CD14-positive monocyte (primary cell): ENCODE data around the gene IFNE. TPM values are rescaled to one million over a fixed set of nuclear protein-coding genes. Genes with fewer than 3 reads are reported as not detected.

Source experiments
- DNase-seq, 3 donors: peaks; one replicate each; pipeline ENCODE4 v3.0.0-alpha.2; 2011 to 2022
- H2AFZ ChIP-seq: 2 replicates; pipeline ENCODE4 v1.6.0; 2012; ENCODE audit warnings: mild to moderate bottlenecking, low read depth, low read length, inconsistent platforms; ENCODE audit not compliant: insufficient read depth, poor library complexity, severe bottlenecking
- H3K27ac ChIP-seq, 2 donors: 1 replicate in 1 of 2; 2 replicates in 1 of 2; pipeline ENCODE4 v1.5.1; 2012 to 2013; ENCODE audit warnings: low read length in 2 of 2, control low read depth in 1 of 2, inconsistent platforms in 1 of 2, low read depth in 1 of 2, mild to moderate bottlenecking in 1 of 2
- H3K27me3 ChIP-seq, 2 donors: one replicate each; pipeline versions ENCODE4 v1.6.0 to v1.6.1; 2011 to 2013; ENCODE audit warnings: low read length in 2 of 2; ENCODE audit not compliant: control insufficient read depth in 2 of 2, insufficient read depth in 2 of 2
- H3K36me3 ChIP-seq, 2 donors: replicated peaks in 1 of 2; 1 replicate in 1 of 2; 2 replicates in 1 of 2; pipeline versions ENCODE4 v1.5.1 to v1.6.1; 2012 to 2013; ENCODE audit warnings: low read length in 2 of 2, control low read depth in 1 of 2, inconsistent platforms in 1 of 2, mild to moderate bottlenecking in 1 of 2; ENCODE audit not compliant: insufficient read depth in 2 of 2, control insufficient read depth in 1 of 2
- H3K4me1 ChIP-seq, 2 donors: 1 replicate in 1 of 2; 2 replicates in 1 of 2; pipeline versions ENCODE4 v1.5.1 to v1.6.1; 2012 to 2013; ENCODE audit warnings: low read length in 2 of 2, control low read depth in 1 of 2, inconsistent platforms in 1 of 2, mild to moderate bottlenecking in 1 of 2, moderate library complexity in 1 of 2; ENCODE audit not compliant: insufficient read depth in 2 of 2, control insufficient read depth in 1 of 2
- H3K4me2 ChIP-seq: replicated peaks from 2 replicates; pipeline ENCODE3; 2012; ENCODE audit warnings: low read length, moderate library complexity, mild to moderate bottlenecking; ENCODE audit not compliant: poor library complexity, severe bottlenecking; ENCODE audit errors: extremely low read depth
- H3K4me3 ChIP-seq, 3 experiments: fragments of 200-600 bp in 1 of 3; sonication (generic) in 1 of 3; replicated peaks in 1 of 3; 1 replicate in 2 of 3; 2 replicates in 1 of 3; pipeline ENCODE4 v1.5.1; 2011 to 2013; ENCODE audit warnings: low read length in 3 of 3, mild to moderate bottlenecking in 3 of 3, control low read depth in 2 of 3, low read depth in 2 of 3, inconsistent platforms in 1 of 3, moderate library complexity in 1 of 3
- H3K79me2 ChIP-seq: 2 replicates; pipeline ENCODE4 v1.6.0; 2012; ENCODE audit warnings: mild to moderate bottlenecking, control low read depth, inconsistent platforms, low read length, moderate library complexity; ENCODE audit not compliant: insufficient read depth
- H3K9ac ChIP-seq: 2 replicates; pipeline ENCODE4 v1.6.0; 2017; ENCODE audit warnings: low read length, mild to moderate bottlenecking; ENCODE audit not compliant: insufficient read depth, poor library complexity, severe bottlenecking
- H3K9me3 ChIP-seq, 2 donors: replicated peaks in 1 of 2; 1 replicate in 1 of 2; 2 replicates in 1 of 2; pipeline versions ENCODE4 v1.5.1 to v1.6.1; 2012 to 2013; ENCODE audit warnings: low read length in 2 of 2, control low read depth in 1 of 2; ENCODE audit not compliant: control insufficient read depth in 1 of 2, insufficient read depth in 1 of 2
- H4K20me1 ChIP-seq: 2 replicates; pipeline ENCODE4 v1.6.0; 2012; ENCODE audit warnings: mild to moderate bottlenecking, low read length, control low read depth, moderate library complexity; ENCODE audit not compliant: insufficient read depth
- H3K27ac Mint-ChIP-seq, 7 donors: one replicate each; pipeline ENCODE4 v1.8.0; 2020; ENCODE audit warnings: mild to moderate bottlenecking in 7 of 7, mixed read lengths in 7 of 7, moderate library complexity in 6 of 7, inconsistent platforms in 2 of 7
- H3K27me3 Mint-ChIP-seq, 3 donors: one replicate each; pipeline ENCODE4 v1.8.0; 2021 to 2022; ENCODE audit warnings: low read depth in 3 of 3, mild to moderate bottlenecking in 3 of 3, mixed read lengths in 3 of 3, moderate library complexity in 3 of 3, inconsistent platforms in 1 of 3
- H3K36me3 Mint-ChIP-seq, 2 donors: one replicate each; pipeline ENCODE4 v1.8.0; 2020; ENCODE audit warnings: mixed read lengths in 2 of 2, inconsistent platforms in 1 of 2, mild to moderate bottlenecking in 1 of 2
- H3K4me1 Mint-ChIP-seq: one replicate; pipeline ENCODE4 v1.8.0; 2020; ENCODE audit warnings: mild to moderate bottlenecking, mixed read lengths
- H3K4me3 Mint-ChIP-seq, 2 donors: one replicate each; pipeline ENCODE4 v1.8.0; 2020; ENCODE audit warnings: mild to moderate bottlenecking in 2 of 2, mixed read lengths in 2 of 2, moderate library complexity in 1 of 2
- H3K9me3 Mint-ChIP-seq, 7 donors: one replicate each; pipeline ENCODE4 v1.8.0; 2020 to 2022; ENCODE audit warnings: mixed read lengths in 7 of 7, mild to moderate bottlenecking in 6 of 7, moderate library complexity in 6 of 7, inconsistent platforms in 2 of 7
- CTCF ChIP-seq: fragments of 200-600 bp; IDR thresholded peaks from one replicate; pipeline ENCODE4 v1.8.0; 2022; ENCODE audit warnings: antibody characterized with exemption, mild to moderate bottlenecking
- WGBS: methylation state at CpG from one replicate; pipeline ENCODE4 v1.1.5; 2013; ENCODE audit warnings: missing lambda C conversion rate; ENCODE audit not compliant: insufficient coverage; 5-methylcytosine and 5-hydroxymethylcytosine counted together
- intact Hi-C, 2 donors: fragments of 100-400 bp; cut with micrococcal nuclease; formaldehyde crosslinking; loops; one replicate each; pipeline versions ENCODE4 v1.15.0 to v1.15.1; 2023
- polyA plus RNA-seq, 3 donors: library from polyadenylated mRNA; depleted of rRNA in 1 of 3; unstranded in 2 of 3; stranded (reverse) in 1 of 3; fragments of 300-500 nt in 2 of 3; fragments of >200 nt in 1 of 3; fragmentation: Illumina TruSeq in 2 of 3; gene quantifications; 1 replicate in 2 of 3; 2 replicates in 1 of 3; pipeline ENCODE4 v1.2.3, GENCODE V29; 2012 to 2021

Gene IFNE
- polyA plus RNA-seq, 3 donors = not detected

- Histone ChIP-seq H3K4me3 (no peak overlapping the region), H3K27ac (no peak overlapping the region), H3K36me3 (no peaks in the 10 kb centered on the region), H3K4me2 (no peak overlapping the region), H3K79me2 (no peaks in the 10 kb centered on the region), H3K9ac (no peak overlapping the region), H2AFZ (no peak overlapping the region), H3K9me3 (no peaks in the 10 kb centered on the region), H3K4me1 (no peaks in the 10 kb centered on the region), H3K27me3 (peaks cover 0 to 3% of the 10 kb centered on the region in 2 donors), H4K20me1 (no peaks in the 10 kb centered on the region)
- Mint-ChIP-seq H3K36me3 (no peaks in the 10 kb centered on the region), H3K4me3 (no peak overlapping the region), H3K27me3 (peaks cover 4 to 7% (median 6%) of the 10 kb centered on the region in 3 donors), H3K9me3 (peaks cover 0 to 4% (median 0%) of the 10 kb centered on the region in 7 donors), H3K27ac (no peak overlapping the region), H3K4me1 (no peaks in the 10 kb centered on the region)
- WGBS = 86% methylated on average over 1 of the region's 2 CpGs
- intact Hi-C loops = no loop called here
- TF ChIP-seq CTCF = no peak
- no peak for DNase-seq
Measured at GRCh38 chr9:21524099-21524830, 42.2 kb upstream of the IFNE start.

GRCh38 chr9:21523021-21524014, 41.2 kb upstream of the IFNE start:
- DNase-seq = no peak
- Histone ChIP-seq H3K27ac (no peak overlapping the region), H2AFZ (no peak overlapping the region), H3K79me2 (no peaks in the 10 kb centered on the region), H3K4me1 (no peaks in the 10 kb centered on the region), H3K9me3 (no peaks in the 10 kb centered on the region), H3K4me2 (no peak overlapping the region), H3K4me3 (no peak overlapping the region), H4K20me1 (no peaks in the 10 kb centered on the region), H3K27me3 (peaks cover 0 to 3% of the 10 kb centered on the region in 2 donors), H3K36me3 (no peaks in the 10 kb centered on the region), H3K9ac (no peak overlapping the region)
- Mint-ChIP-seq H3K4me3 (no peak overlapping the region), H3K27me3 (peaks cover 4 to 7% (median 6%) of the 10 kb centered on the region in 3 donors), H3K27ac (no peak overlapping the region), H3K9me3 (peaks cover 0 to 4% (median 0%) of the 10 kb centered on the region in 7 donors), H3K36me3 (no peaks in the 10 kb centered on the region), H3K4me1 (no peaks in the 10 kb centered on the region)
- 80% methylated on average over 2 of the region's 2 CpGs for WGBS
- no peak for TF ChIP-seq CTCF
- intact Hi-C loops = no loop called here
